GM21619 (cell line): ENCODE measurements around the gene PHF21B.

Experiments
- ATAC-seq: cut with Tn5 transposase; IDR thresholded peaks from one replicate; pipeline ENCODE4 v1.9.1; 2021; ENCODE audit not compliant: unreplicated experiment

Gene PHF21B

GRCh38 chr22:45019861-45020655, 10.3 kb upstream of the PHF21B start:
- ATAC-seq, result no peak

- no peak for ATAC-seq
These were observed 4.8 kb upstream of the PHF21B start for GRCh38 chr22:45014654-45015053.

GRCh38 chr22:45013138-45013537, 3.3 kb upstream of the PHF21B start:
- no peak for ATAC-seq

- no peak for ATAC-seq
These were observed 711 bp upstream of the PHF21B start for GRCh38 chr22:45010532-45010900.

- no peak for ATAC-seq
These were observed 827 bp downstream of the PHF21B start for GRCh38 chr22:45008751-45009605.

- no peak for ATAC-seq
These were observed 1.6 kb downstream of the PHF21B start for GRCh38 chr22:45008186-45008681.

- ATAC-seq, result no peak
These were observed 2.2 kb downstream of the PHF21B start for GRCh38 chr22:45007391-45008185.

GRCh38 chr22:45006964-45007390, 2.8 kb downstream of the PHF21B start:
- no peak for ATAC-seq

- no peak for ATAC-seq
These were observed 3.5 kb downstream of the PHF21B start for GRCh38 chr22:45006111-45006963.

- ATAC-seq, result no peak
These were observed 8.2 kb downstream of the PHF21B start for GRCh38 chr22:45001653-45002052.

- no peak for ATAC-seq
These were observed 9.5 kb downstream of the PHF21B start for GRCh38 chr22:45000330-45000729.

- no peak for ATAC-seq
These were observed 10.1 kb downstream of the PHF21B start for GRCh38 chr22:44999687-45000086.

GRCh38 chr22:44999231-44999630, 10.6 kb downstream of the PHF21B start:
- ATAC-seq, result no peak

GRCh38 chr22:44998296-44998695, 11.5 kb downstream of the PHF21B start:
- no peak for ATAC-seq

GRCh38 chr22:44997060-44997459, 12.7 kb downstream of the PHF21B start:
- no peak for ATAC-seq

- no peak for ATAC-seq
These were observed 13.2 kb downstream of the PHF21B start for GRCh38 chr22:44996648-44997047.

- no peak for ATAC-seq
These were observed 13.7 kb downstream of the PHF21B start for GRCh38 chr22:44996120-44996519.

- no peak for ATAC-seq
These were observed 14.1 kb downstream of the PHF21B start for GRCh38 chr22:44995715-44996114.

- ATAC-seq, result no peak
These were observed 14.7 kb downstream of the PHF21B start for GRCh38 chr22:44995105-44995514.

GRCh38 chr22:44994399-44995104, 15.3 kb downstream of the PHF21B start:
- ATAC-seq, result no peak
